Activated CD4-positive, alpha-beta T cell treated with anti-CD3 and anti-CD28 coated beads for 4 hours (primary cell): ENCODE measurements around the gene IL17C.
A peak's percentile ranks its signal among the peaks of the same experiment; 100 is the strongest.
"Not testable (repeated sequence)": the region's sequence is repeated elsewhere in the genome, so short reads cannot be mapped to it uniquely, and the experiment has no call there.

Source experiments
- DNase-seq, 2 donors: peaks; one replicate each; pipeline ENCODE4 v3.0.0-alpha.2; 2020

The IL17C gene

GRCh38 chr16:88638323-88639230, at the start of gene IL17C:
TSS of gene IL17C (plus strand) at chr16:88638572. CDS start at chr16:88638642, 70 bp downstream.
- no peak for DNase-seq

- no peak for DNase-seq
Measured at GRCh38 chr16:88588754-88589153, 49.6 kb upstream of the IL17C start.

- no peak for DNase-seq
Measured at GRCh38 chr16:88589441-88589840, 48.9 kb upstream of the IL17C start.

- peak; percentile 18 to 41 for DNase-seq
Measured at GRCh38 chr16:88591577-88592021, 46.8 kb upstream of the IL17C start.

GRCh38 chr16:88593061-88593460, 45.3 kb upstream of the IL17C start:
- no peak for DNase-seq

- no peak for DNase-seq
Measured at GRCh38 chr16:88593489-88593888, 44.9 kb upstream of the IL17C start.

GRCh38 chr16:88593910-88594309, 44.5 kb upstream of the IL17C start:
- DNase-seq: no peak

- no peak for DNase-seq
Measured at GRCh38 chr16:88595101-88595500, 43.3 kb upstream of the IL17C start.

GRCh38 chr16:88595921-88596320, 42.5 kb upstream of the IL17C start:
- no peak for DNase-seq

GRCh38 chr16:88596483-88596882, 41.9 kb upstream of the IL17C start:
- no peak for DNase-seq

GRCh38 chr16:88597856-88598491, 40.4 kb upstream of the IL17C start:
- DNase-seq: no peak

- no peak for DNase-seq
Measured at GRCh38 chr16:88599092-88599733, 39.2 kb upstream of the IL17C start.

- DNase-seq: no peak
Measured at GRCh38 chr16:88599825-88600538, 38.4 kb upstream of the IL17C start.

- DNase-seq: no peak
Measured at GRCh38 chr16:88600539-88600896, 37.9 kb upstream of the IL17C start.

- DNase-seq: no peak
Measured at GRCh38 chr16:88601313-88602036, 36.9 kb upstream of the IL17C start.

- DNase-seq: no peak
Measured at GRCh38 chr16:88602091-88602490, 36.3 kb upstream of the IL17C start.

GRCh38 chr16:88605186-88606147, 32.9 kb upstream of the IL17C start:
- DNase-seq: no peak

GRCh38 chr16:88606148-88606757, 32.1 kb upstream of the IL17C start:
- DNase-seq: no peak

GRCh38 chr16:88608076-88608475, 30.3 kb upstream of the IL17C start:
- no peak for DNase-seq

- DNase-seq: not testable (repeated sequence)
Measured at GRCh38 chr16:88609426-88609825, 28.9 kb upstream of the IL17C start.

- no peak for DNase-seq
Measured at GRCh38 chr16:88610080-88610479, 28.3 kb upstream of the IL17C start.
